Tibial nerve (tissue), 3 donors: Measurements from ENCODE around the gene SSR1.

Experiments
- POLR2A ChIP-seq, 2 donors: fragments of 450-650 bp; IDR thresholded peaks; one replicate each; pipeline ENCODE4 v1.6.1; 2017; ENCODE audit warnings: antibody characterized with exemption in 2 of 2, mild to moderate bottlenecking in 2 of 2, moderate library complexity in 2 of 2
- TF ChIP-seq, protein P1 (sequence below), 5 experiments: fragments of 200-600 bp in 3 of 5; fragments of 450-650 bp in 2 of 5; sonication (generic) in 3 of 5; IDR thresholded peaks; one replicate each; pipeline ENCODE4 v1.5.1; 2016 to 2019; ENCODE audit warnings: antibody characterized with exemption in 5 of 5, mild to moderate bottlenecking in 3 of 5, moderate library complexity in 2 of 5

DNA sequence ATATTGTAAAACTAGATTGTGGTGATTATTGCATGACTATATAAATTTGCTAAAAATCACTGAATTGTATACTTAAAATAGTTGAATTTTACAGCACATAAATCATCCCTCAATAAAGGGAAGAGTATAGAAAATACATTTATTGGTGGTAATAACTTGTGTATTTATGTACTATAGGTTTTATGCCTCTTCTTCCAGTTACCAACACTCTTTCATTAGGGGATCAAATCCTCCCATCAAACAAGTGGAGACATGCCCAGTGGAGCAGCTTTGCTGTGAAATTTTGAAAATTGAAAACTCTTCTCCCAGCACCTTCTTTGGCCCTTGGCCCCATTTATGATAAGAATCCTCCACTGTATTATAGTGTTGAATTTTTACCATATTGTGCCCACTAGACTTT is 10.1 kb upstream of the SSR1 start:
- TF ChIP-seq, protein P1, sequence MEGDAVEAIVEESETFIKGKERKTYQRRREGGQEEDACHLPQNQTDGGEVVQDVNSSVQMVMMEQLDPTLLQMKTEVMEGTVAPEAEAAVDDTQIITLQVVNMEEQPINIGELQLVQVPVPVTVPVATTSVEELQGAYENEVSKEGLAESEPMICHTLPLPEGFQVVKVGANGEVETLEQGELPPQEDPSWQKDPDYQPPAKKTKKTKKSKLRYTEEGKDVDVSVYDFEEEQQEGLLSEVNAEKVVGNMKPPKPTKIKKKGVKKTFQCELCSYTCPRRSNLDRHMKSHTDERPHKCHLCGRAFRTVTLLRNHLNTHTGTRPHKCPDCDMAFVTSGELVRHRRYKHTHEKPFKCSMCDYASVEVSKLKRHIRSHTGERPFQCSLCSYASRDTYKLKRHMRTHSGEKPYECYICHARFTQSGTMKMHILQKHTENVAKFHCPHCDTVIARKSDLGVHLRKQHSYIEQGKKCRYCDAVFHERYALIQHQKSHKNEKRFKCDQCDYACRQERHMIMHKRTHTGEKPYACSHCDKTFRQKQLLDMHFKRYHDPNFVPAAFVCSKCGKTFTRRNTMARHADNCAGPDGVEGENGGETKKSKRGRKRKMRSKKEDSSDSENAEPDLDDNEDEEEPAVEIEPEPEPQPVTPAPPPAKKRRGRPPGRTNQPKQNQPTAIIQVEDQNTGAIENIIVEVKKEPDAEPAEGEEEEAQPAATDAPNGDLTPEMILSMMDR (IDR thresholded peaks at IDR 0.05) = no peak
- no peak for TF ChIP-seq POLR2A (IDR thresholded peaks at IDR 0.05)
